Spinal cord (tissue), 10 donors: ENCODE data around the gene GAPDH. TPM values are rescaled to one million over a fixed set of nuclear protein-coding genes. Genes with fewer than 3 reads are reported as not detected.
"Not testable (repeated sequence)": the region's sequence is repeated elsewhere in the genome, so short reads cannot be mapped to it uniquely, and the experiment has no call there.

ENCODE experiments used
- DNase-seq, 6 donors: peaks; one replicate each; pipeline versions ENCODE4 v3.0.0 to v3.0.0-alpha.2; 2013 to 2015; ENCODE audit warnings: low spot score in 6 of 6, low read depth in 4 of 6
- H3K27ac ChIP-seq: one replicate; pipeline ENCODE4 v1.5.1; 2013; ENCODE audit warnings: low read depth, low read length, control low read depth
- H3K27me3 ChIP-seq: one replicate; pipeline ENCODE4 v1.6.1; 2013; ENCODE audit warnings: low read length; ENCODE audit not compliant: control insufficient read depth, insufficient read depth
- H3K36me3 ChIP-seq: one replicate; pipeline ENCODE4 v1.6.1; 2013; ENCODE audit warnings: low read length; ENCODE audit not compliant: control insufficient read depth, insufficient read depth
- H3K4me1 ChIP-seq: one replicate; pipeline ENCODE4 v1.6.1; 2013; ENCODE audit warnings: low read length; ENCODE audit not compliant: control insufficient read depth, insufficient read depth
- H3K4me3 ChIP-seq: one replicate; pipeline ENCODE4 v1.5.1; 2013; ENCODE audit warnings: low read depth, low read length, control low read depth
- H3K9me3 ChIP-seq: one replicate; pipeline ENCODE4 v1.6.1; 2013; ENCODE audit warnings: low read length; ENCODE audit not compliant: control insufficient read depth, insufficient read depth
- WGBS: methylation state at CpG from one replicate; pipeline ENCODE4 v1.1.5; 2013; ENCODE audit warnings: missing lambda C conversion rate; ENCODE audit not compliant: insufficient coverage; 5-methylcytosine and 5-hydroxymethylcytosine counted together
- polyA plus RNA-seq, 2 donors: library from polyadenylated mRNA; unstranded; fragments of 120-200 nt; gene quantifications; one replicate each; pipeline ENCODE4 v1.2.1, GENCODE V29; 2013; ENCODE audit not compliant: insufficient read length in 2 of 2
- total RNA-seq, 2 donors: library from RNA; depleted of rRNA in 1 of 2; stranded (reverse); fragments of 120-200 nt in 1 of 2; fragments of >200 nt in 1 of 2; gene quantifications; one replicate each; pipeline versions ENCODE4 v1.2.3 to v1.2.4, GENCODE V29; 2013 to 2014
- donor health status: healthy.

Gene GAPDH
- total and polyA plus RNA-seq, 4 donors = 1,774 to 3,295 (median 3,020) TPM

DNA sequence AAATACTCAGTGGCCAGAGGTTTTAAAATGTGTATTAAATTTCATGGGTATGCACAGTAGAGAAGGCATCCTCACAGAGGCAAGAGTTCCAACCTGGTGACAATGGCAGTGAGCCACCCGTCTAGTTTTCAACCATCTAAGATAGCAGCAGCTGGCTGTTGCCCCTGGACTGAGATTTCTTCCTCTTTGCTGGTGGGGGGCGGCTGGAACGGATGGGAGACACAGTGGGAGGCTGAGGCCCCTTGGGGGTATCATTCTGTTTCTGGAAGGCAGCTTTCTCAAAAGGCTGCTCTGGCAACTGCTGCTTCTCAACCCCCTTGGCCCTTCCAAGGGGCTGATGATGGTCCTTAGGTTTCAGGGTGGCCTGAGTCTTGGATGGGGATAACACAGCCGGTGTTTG, 22.5 kb downstream of the GAPDH start:
- 84% methylated on average over 3 of the region's 4 CpGs for WGBS
- no peak for DNase-seq
- Histone ChIP-seq H3K4me1 (peaks cover 41% of the 10 kb centered on the region), H3K27ac (no peak overlapping the region), H3K27me3 (no peaks in the 10 kb centered on the region), H3K36me3 (peaks cover 53% of the 10 kb centered on the region), H3K9me3 (no peaks in the 10 kb centered on the region), H3K4me3 (no peak overlapping the region)

- Histone ChIP-seq H3K4me1 (peaks cover 28% of the 10 kb centered on the region), H3K36me3 (peaks cover 58% of the 10 kb centered on the region)
- not testable (repeated sequence) for H3K27me3 ChIP-seq, H3K27ac ChIP-seq, H3K9me3 ChIP-seq, H3K4me3 ChIP-seq
- DNase-seq = peak in 2 of 6 donors; percentile 66 to 76
- WGBS = no CpG with 5 or more reads among the region's 14 CpGs
Measured at GRCh38 chr12:6558014-6558760, 23.9 kb downstream of the GAPDH start.

- Histone ChIP-seq H3K4me1 (peaks cover 15% of the 10 kb centered on the region), H3K4me3 (no peak overlapping the region), H3K27ac (no peak overlapping the region), H3K27me3 (no peaks in the 10 kb centered on the region), H3K36me3 (peaks cover 70% of the 10 kb centered on the region), H3K9me3 (no peaks in the 10 kb centered on the region)
- no CpG with 5 or more reads among the region's 1 CpG for WGBS
- no peak for DNase-seq
Measured at GRCh38 chr12:6559500-6559899, 25.2 kb downstream of the GAPDH start.

GRCh38 chr12:6560501-6561205, 26.3 kb downstream of the GAPDH start:
- Histone ChIP-seq H3K4me1 (peaks cover 7% of the 10 kb centered on the region), H3K4me3 (no peak overlapping the region), H3K9me3 (no peaks in the 10 kb centered on the region), H3K27ac (no peak overlapping the region), H3K36me3 (peaks cover 80% of the 10 kb centered on the region), H3K27me3 (no peaks in the 10 kb centered on the region)
- WGBS = 92% methylated on average over 12 of the region's 13 CpGs
- DNase-seq = no peak

DNA sequence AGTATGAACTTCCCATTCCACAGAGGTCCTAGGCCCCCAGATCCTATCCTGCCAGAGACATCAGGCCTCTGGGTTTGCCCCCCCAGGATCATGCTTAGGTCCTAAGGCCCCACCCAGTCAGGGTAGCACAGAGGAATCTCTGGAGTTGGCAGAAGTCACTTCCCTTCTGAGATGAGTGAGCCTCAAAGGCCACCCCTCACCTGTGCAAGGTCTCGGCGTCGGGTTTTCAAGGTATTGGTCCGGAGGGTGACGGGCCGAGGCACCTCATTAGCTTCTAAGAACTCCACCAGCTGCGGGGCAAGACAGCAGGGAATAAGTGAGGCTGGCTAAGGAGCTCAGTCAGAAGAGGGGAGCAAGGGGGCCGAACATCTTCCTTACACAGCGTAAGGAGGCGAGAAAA, 28.6 kb downstream of the GAPDH start:
- H3K36me3 ChIP-seq = peaks cover 76% of the 10 kb centered on the region
- DNase-seq = no peak
- no peaks in the 10 kb centered on the region for H3K9me3 ChIP-seq
- peaks cover 9% of the 10 kb centered on the region for H3K4me1 ChIP-seq
- H3K4me3 ChIP-seq = no peak overlapping the region
- H3K27ac ChIP-seq = no peak overlapping the region
- WGBS = 97% methylated on average over 6 of the region's 10 CpGs
- no peaks in the 10 kb centered on the region for H3K27me3 ChIP-seq

DNA sequence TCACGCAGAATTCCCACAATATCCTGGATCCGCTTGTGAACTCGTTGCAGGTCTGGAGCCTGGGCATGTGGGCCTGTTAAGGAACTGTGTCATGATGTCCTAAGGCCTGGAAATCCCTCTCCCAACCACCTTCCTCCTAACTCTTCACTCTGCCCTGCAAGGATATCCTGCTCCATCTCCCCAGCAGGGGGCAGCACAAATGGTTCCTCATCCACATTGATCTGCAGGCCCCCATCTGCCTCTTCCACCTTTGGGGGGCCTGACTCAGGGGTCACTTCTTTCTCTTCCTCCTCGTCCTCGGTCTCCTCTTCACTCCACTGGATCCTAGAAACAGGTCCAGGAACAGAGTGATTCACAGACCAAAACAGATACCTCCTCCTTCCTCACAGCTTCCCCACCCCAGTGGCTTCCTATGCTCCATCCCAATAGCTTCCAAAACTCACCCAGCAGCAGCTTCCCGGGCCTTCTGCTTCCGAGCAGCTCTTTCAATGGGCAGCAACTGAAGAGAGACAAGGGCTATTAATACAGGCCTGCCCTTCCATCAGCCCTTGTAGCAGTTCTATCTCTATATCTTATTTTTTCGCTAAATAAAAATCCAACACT, 29.2 kb downstream of the GAPDH start:
- WGBS = 72% methylated on average over 7 of the region's 8 CpGs
- peak in 2 of 6 donors; percentile 65 to 69 for DNase-seq
- Histone ChIP-seq H3K27me3 (no peaks in the 10 kb centered on the region), H3K27ac (no peak overlapping the region), H3K9me3 (no peaks in the 10 kb centered on the region), H3K4me3 (no peak overlapping the region), H3K4me1 (peaks cover 13% of the 10 kb centered on the region), H3K36me3 (peaks cover 74% of the 10 kb centered on the region)

DNA sequence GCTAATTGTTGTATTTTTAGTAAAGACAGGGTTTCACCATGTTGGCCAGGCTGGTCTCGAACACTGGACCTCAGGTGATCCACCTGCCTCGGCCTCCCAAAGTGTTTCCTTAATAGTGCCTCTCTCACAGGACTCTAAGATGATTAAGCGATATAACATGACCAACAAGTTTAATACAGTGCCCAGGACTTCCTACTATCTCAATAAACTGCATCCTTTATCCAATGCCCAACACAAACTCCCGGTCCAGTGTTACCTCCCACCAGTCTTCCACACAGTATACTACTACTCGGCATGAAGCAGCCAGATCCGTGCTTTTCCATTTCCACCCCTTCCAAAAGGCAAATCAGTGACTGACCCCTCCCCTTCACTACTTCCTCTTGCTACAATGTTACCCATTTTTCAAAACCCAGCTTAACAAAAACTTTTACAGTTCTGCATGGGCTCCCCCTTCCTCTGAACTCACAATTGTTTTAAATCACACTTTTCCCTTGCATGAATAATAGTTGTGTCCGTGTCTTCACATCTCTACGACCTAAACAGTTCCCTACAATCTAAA, 32.9 kb downstream of the GAPDH start:
- H3K4me3 ChIP-seq = peak overlapping the region; percentile 69
- H3K9me3 ChIP-seq = no peaks in the 10 kb centered on the region
- H3K27ac ChIP-seq = peak overlapping the region; percentile 90
- DNase-seq = no peak
- 72% methylated on average over 6 of the region's 8 CpGs for WGBS
- H3K4me1 ChIP-seq = peaks cover 16% of the 10 kb centered on the region
- H3K36me3 ChIP-seq = peaks cover 72% of the 10 kb centered on the region
- no peaks in the 10 kb centered on the region for H3K27me3 ChIP-seq

DNA sequence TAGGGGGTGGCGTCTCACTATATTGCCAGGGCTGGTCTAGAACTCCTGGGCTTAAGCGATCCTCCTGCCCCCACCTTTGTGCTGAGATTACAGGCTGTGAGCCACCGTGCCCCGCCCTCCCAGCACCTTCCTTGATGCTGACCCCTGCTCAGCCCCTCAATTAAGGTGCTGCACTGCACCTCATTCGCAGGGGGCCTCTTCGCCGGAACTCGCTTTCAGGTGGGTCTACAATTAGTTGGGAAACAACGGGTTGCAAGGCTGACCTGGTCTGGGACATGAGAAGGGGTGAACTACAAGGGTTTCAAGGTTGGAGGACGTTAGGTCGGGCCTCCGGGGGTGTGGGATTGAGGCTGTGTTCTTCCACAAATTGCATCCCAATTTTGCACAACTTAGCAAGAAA, 35.0 kb downstream of the GAPDH start:
- H3K27ac ChIP-seq = no peak overlapping the region
- no peak for DNase-seq
- no peaks in the 10 kb centered on the region for H3K27me3 ChIP-seq
- no peaks in the 10 kb centered on the region for H3K9me3 ChIP-seq
- WGBS = 91% methylated on average over 7 of the region's 12 CpGs
- peaks cover 69% of the 10 kb centered on the region for H3K36me3 ChIP-seq
- H3K4me1 ChIP-seq = peaks cover 16% of the 10 kb centered on the region
- H3K4me3 ChIP-seq = no peak overlapping the region

- Histone ChIP-seq H3K36me3 (peaks cover 70% of the 10 kb centered on the region), H3K27me3 (no peaks in the 10 kb centered on the region), H3K9me3 (no peaks in the 10 kb centered on the region), H3K4me3 (no peak overlapping the region), H3K27ac (no peak overlapping the region), H3K4me1 (peaks cover 16% of the 10 kb centered on the region)
- no peak for DNase-seq
- 89% methylated on average over 5 of the region's 7 CpGs for WGBS
Measured at GRCh38 chr12:6569786-6570185, 35.5 kb downstream of the GAPDH start.
